Adrenal gland (tissue), 5 donors: ENCODE measurements around the gene PLK5.

Source experiments
- POLR2A ChIP-seq, 2 donors: fragments of 450-650 bp; IDR thresholded peaks; one replicate each; pipeline ENCODE4 v1.6.1; 2017; ENCODE audit warnings: antibody characterized with exemption in 2 of 2, mild to moderate bottlenecking in 2 of 2, moderate library complexity in 1 of 2
- TF ChIP-seq, protein P1 (sequence below), 6 experiments: fragments of 450-650 bp in 4 of 6; fragments of 200-600 bp in 2 of 6; sonication (generic) in 1 of 6; IDR thresholded peaks; 1 replicate in 5 of 6; 2 replicates in 1 of 6; pipeline versions ENCODE4 v1.5.1 to v1.8.0; 2016 to 2021; ENCODE audit warnings: antibody characterized with exemption in 6 of 6, mild to moderate bottlenecking in 2 of 6, moderate library complexity in 1 of 6
- donor health status: DM: no; HTN: no; CAD: no.

DNA sequence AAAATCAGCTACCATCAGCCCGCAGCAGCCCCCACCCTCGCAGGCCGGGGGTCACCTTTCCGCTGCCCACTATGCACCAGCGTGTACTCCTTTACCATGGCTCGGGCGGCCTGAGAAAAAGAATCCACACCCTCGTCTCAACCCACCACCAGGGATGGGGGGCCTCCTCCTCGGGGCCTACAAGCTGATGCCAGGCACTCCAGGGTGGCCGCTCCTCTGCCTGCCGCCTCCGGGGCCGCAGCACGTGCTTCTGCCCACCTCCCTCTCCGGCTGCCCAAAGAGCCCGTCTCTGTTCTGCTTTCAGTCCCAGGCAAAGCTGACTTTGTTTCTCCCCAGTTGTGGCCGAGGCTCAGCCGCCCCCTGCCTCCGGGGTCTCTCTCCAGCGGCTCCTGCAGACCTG, 55.3 kb downstream of the PLK5 start:
- TF ChIP-seq POLR2A (IDR thresholded peaks at IDR 0.05): no peak
- TF ChIP-seq, protein P1, sequence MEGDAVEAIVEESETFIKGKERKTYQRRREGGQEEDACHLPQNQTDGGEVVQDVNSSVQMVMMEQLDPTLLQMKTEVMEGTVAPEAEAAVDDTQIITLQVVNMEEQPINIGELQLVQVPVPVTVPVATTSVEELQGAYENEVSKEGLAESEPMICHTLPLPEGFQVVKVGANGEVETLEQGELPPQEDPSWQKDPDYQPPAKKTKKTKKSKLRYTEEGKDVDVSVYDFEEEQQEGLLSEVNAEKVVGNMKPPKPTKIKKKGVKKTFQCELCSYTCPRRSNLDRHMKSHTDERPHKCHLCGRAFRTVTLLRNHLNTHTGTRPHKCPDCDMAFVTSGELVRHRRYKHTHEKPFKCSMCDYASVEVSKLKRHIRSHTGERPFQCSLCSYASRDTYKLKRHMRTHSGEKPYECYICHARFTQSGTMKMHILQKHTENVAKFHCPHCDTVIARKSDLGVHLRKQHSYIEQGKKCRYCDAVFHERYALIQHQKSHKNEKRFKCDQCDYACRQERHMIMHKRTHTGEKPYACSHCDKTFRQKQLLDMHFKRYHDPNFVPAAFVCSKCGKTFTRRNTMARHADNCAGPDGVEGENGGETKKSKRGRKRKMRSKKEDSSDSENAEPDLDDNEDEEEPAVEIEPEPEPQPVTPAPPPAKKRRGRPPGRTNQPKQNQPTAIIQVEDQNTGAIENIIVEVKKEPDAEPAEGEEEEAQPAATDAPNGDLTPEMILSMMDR (IDR thresholded peaks at IDR 0.05): no peak
